H1 (cell line): Measurements from ENCODE around the gene C9orf152. TPM values are rescaled to one million over a fixed set of nuclear protein-coding genes. Genes with fewer than 3 reads are reported as not detected.

Experiments
- CBX8 ChIP-seq: fragments of 300-800, 300-1000 bp; sonication (generic); IDR thresholded peaks from 2 replicates; pipeline ENCODE4 v1.7.1; 2016; ENCODE audit warnings: low read depth, low read length, borderline replicate concordance
- CHD1 ChIP-seq: IDR thresholded peaks from 2 replicates; pipeline ENCODE4 v1.6.1; 2012; ENCODE audit warnings: low read depth, low read length, improper control_type of control experiment
- EZH2 ChIP-seq: fragments of 200-600 bp; sonication (generic); IDR thresholded peaks from 2 replicates; pipeline ENCODE4 v1.7.1; 2012; ENCODE audit warnings: low read depth, mild to moderate bottlenecking, moderate library complexity, low read length, inconsistent platforms; ENCODE audit not compliant: severe bottlenecking
- SIN3A ChIP-seq, 2 experiments: IDR thresholded peaks in 1 of 2; conservative IDR thresholded peaks in 1 of 2; 2 replicates each; pipeline ENCODE4 v1.6.1; 2011 to 2012; ENCODE audit warnings: low read length in 2 of 2, improper control_type of control experiment in 1 of 2, low read depth in 1 of 2, mild to moderate bottlenecking in 1 of 2
- SP2 ChIP-seq: IDR thresholded peaks from 2 replicates; pipeline ENCODE4 v1.6.1; 2012; ENCODE audit warnings: mild to moderate bottlenecking, low read length, inconsistent platforms
- TAF7 ChIP-seq: optimal IDR thresholded peaks from 2 replicates; pipeline ENCODE3; 2011; ENCODE audit warnings: low read depth, mild to moderate bottlenecking, inconsistent platforms, low read length, moderate library complexity, borderline replicate concordance
- TEAD4 ChIP-seq: IDR thresholded peaks from 2 replicates; pipeline ENCODE4 v1.6.1; 2012; ENCODE audit warnings: low read depth, low read length, inconsistent platforms, mixed read lengths
- polyA plus RNA-seq, 7 experiments: library from polyadenylated mRNA; depleted of rRNA in 3 of 7; stranded (reverse) in 5 of 7; unstranded in 2 of 7; fragments of >200 nt in 5 of 7; fragments of 200-250 nt in 2 of 7; gene quantifications; 1 replicate in 5 of 7; 2 replicates in 1 of 7; 4 replicates in 1 of 7; pipeline versions ENCODE4 v1.2.1 to v1.2.3, GENCODE V29; 2011 to 2013; ENCODE audit warnings: missing spikeins in 2 of 7, mixed read lengths in 2 of 7
- total RNA-seq: library from RNA; stranded (reverse); fragmentation: NEBNext Ultra II Directional; extraction: Animal tissue kit (Norgen Biotek cat#: 25700); gene quantifications from 2 replicates; pipeline ENCODE4 v1.2.1, GENCODE V29; 2021
- TF ChIP-seq, protein P1 (sequence below): fragments of 300-600 bp; sonication (generic); IDR thresholded peaks from 2 replicates; pipeline ENCODE4 v1.7.1; 2012; ENCODE audit warnings: low read length, moderate library complexity, mild to moderate bottlenecking, inconsistent platforms; ENCODE audit not compliant: insufficient replicate concordance

The C9orf152 gene
- total and polyA plus RNA-seq, 2 of the 8 experiments (the other 6 are each of a cell fraction or from before 2014, with no cell fraction given): not detected

GRCh38 chr9:110156416-110156815, 51.5 kb downstream of the C9orf152 start (continued):
- TF ChIP-seq, protein P1, sequence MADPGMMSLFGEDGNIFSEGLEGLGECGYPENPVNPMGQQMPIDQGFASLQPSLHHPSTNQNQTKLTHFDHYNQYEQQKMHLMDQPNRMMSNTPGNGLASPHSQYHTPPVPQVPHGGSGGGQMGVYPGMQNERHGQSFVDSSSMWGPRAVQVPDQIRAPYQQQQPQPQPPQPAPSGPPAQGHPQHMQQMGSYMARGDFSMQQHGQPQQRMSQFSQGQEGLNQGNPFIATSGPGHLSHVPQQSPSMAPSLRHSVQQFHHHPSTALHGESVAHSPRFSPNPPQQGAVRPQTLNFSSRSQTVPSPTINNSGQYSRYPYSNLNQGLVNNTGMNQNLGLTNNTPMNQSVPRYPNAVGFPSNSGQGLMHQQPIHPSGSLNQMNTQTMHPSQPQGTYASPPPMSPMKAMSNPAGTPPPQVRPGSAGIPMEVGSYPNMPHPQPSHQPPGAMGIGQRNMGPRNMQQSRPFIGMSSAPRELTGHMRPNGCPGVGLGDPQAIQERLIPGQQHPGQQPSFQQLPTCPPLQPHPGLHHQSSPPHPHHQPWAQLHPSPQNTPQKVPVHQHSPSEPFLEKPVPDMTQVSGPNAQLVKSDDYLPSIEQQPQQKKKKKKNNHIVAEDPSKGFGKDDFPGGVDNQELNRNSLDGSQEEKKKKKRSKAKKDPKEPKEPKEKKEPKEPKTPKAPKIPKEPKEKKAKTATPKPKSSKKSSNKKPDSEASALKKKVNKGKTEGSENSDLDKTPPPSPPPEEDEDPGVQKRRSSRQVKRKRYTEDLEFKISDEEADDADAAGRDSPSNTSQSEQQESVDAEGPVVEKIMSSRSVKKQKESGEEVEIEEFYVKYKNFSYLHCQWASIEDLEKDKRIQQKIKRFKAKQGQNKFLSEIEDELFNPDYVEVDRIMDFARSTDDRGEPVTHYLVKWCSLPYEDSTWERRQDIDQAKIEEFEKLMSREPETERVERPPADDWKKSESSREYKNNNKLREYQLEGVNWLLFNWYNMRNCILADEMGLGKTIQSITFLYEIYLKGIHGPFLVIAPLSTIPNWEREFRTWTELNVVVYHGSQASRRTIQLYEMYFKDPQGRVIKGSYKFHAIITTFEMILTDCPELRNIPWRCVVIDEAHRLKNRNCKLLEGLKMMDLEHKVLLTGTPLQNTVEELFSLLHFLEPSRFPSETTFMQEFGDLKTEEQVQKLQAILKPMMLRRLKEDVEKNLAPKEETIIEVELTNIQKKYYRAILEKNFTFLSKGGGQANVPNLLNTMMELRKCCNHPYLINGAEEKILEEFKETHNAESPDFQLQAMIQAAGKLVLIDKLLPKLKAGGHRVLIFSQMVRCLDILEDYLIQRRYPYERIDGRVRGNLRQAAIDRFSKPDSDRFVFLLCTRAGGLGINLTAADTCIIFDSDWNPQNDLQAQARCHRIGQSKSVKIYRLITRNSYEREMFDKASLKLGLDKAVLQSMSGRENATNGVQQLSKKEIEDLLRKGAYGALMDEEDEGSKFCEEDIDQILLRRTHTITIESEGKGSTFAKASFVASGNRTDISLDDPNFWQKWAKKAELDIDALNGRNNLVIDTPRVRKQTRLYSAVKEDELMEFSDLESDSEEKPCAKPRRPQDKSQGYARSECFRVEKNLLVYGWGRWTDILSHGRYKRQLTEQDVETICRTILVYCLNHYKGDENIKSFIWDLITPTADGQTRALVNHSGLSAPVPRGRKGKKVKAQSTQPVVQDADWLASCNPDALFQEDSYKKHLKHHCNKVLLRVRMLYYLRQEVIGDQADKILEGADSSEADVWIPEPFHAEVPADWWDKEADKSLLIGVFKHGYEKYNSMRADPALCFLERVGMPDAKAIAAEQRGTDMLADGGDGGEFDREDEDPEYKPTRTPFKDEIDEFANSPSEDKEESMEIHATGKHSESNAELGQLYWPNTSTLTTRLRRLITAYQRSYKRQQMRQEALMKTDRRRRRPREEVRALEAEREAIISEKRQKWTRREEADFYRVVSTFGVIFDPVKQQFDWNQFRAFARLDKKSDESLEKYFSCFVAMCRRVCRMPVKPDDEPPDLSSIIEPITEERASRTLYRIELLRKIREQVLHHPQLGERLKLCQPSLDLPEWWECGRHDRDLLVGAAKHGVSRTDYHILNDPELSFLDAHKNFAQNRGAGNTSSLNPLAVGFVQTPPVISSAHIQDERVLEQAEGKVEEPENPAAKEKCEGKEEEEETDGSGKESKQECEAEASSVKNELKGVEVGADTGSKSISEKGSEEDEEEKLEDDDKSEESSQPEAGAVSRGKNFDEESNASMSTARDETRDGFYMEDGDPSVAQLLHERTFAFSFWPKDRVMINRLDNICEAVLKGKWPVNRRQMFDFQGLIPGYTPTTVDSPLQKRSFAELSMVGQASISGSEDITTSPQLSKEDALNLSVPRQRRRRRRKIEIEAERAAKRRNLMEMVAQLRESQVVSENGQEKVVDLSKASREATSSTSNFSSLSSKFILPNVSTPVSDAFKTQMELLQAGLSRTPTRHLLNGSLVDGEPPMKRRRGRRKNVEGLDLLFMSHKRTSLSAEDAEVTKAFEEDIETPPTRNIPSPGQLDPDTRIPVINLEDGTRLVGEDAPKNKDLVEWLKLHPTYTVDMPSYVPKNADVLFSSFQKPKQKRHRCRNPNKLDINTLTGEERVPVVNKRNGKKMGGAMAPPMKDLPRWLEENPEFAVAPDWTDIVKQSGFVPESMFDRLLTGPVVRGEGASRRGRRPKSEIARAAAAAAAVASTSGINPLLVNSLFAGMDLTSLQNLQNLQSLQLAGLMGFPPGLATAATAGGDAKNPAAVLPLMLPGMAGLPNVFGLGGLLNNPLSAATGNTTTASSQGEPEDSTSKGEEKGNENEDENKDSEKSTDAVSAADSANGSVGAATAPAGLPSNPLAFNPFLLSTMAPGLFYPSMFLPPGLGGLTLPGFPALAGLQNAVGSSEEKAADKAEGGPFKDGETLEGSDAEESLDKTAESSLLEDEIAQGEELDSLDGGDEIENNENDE: no peak
- TF ChIP-seq TAF7: no peak
- TF ChIP-seq EZH2: no peak
- TF ChIP-seq SIN3A (conservative IDR thresholded peaks at IDR 0.05 in 1 of 2, IDR thresholded peaks at IDR 0.05 in 1 of 2; ENCODE audit: low read depth in 1 of 2, low read length in 2 of 2): no peak
- no peak for TF ChIP-seq TEAD4
- no peak for TF ChIP-seq CHD1
- no peak for TF ChIP-seq SP2
- no peak for TF ChIP-seq CBX8
